Type B pancreatic cell (in vitro differentiated cells): ENCODE data around the gene PNPLA1. TPM values are rescaled to one million over a fixed set of nuclear protein-coding genes. Genes with fewer than 3 reads are reported as not detected.

Experiments used
- DNase-seq: peaks from one replicate; pipeline ENCODE4 v3.0.0; 2021; ENCODE audit warnings: mixed read lengths; ENCODE audit not compliant: unreplicated experiment; ENCODE audit errors: extremely low spot score
- H3K27ac Mint-ChIP-seq: 2 replicates; pipeline ENCODE4 v1.8.0; 2021; ENCODE audit warnings: mild to moderate bottlenecking, mixed read lengths
- H3K27me3 Mint-ChIP-seq: 2 replicates; pipeline ENCODE4 v1.8.0; 2021; ENCODE audit warnings: mixed read lengths
- H3K36me3 Mint-ChIP-seq: 2 replicates; pipeline ENCODE4 v1.8.0; 2021; ENCODE audit warnings: mixed read lengths
- H3K4me1 Mint-ChIP-seq: one replicate; pipeline ENCODE4 v1.8.0; 2021; ENCODE audit warnings: mixed read lengths; ENCODE audit not compliant: unreplicated experiment
- H3K4me3 Mint-ChIP-seq: 2 replicates; pipeline ENCODE4 v1.8.0; 2021; ENCODE audit warnings: mild to moderate bottlenecking, mixed read lengths
- H3K9me3 Mint-ChIP-seq: 2 replicates; pipeline ENCODE4 v1.8.0; 2021; ENCODE audit warnings: mixed read lengths
- CTCF ChIP-seq: fragments of 200-600 bp; sonication (generic); conservative IDR thresholded peaks from 2 replicates; pipeline ENCODE4 v1.5.0; 2021; ENCODE audit warnings: antibody characterized with exemption, mild to moderate bottlenecking
- total RNA-seq: library from RNA; stranded (reverse); gene quantifications from 2 replicates; pipeline ENCODE4 v1.2.1, GENCODE V29; 2021; ENCODE audit warnings: low replicate concordance

The PNPLA1 gene
- total RNA-seq, 1 donor from 2014 or later: 0.12 TPM

GRCh38 chr6:36224918-36225461 lies 44.9 kb upstream of the PNPLA1 start:
- no peaks in the 10 kb centered on the region for H3K9me3 Mint-ChIP-seq
- H3K4me1 Mint-ChIP-seq: peaks cover 3% of the 10 kb centered on the region
- no peak for DNase-seq
- no peak for TF ChIP-seq CTCF
- no peaks in the 10 kb centered on the region for H3K27me3 Mint-ChIP-seq
- H3K36me3 Mint-ChIP-seq: peaks cover 30% of the 10 kb centered on the region
- no peak overlapping the region for H3K4me3 Mint-ChIP-seq
- H3K27ac Mint-ChIP-seq: no peak overlapping the region

- Mint-ChIP-seq H3K9me3 (no peaks in the 10 kb centered on the region), H3K36me3 (peaks cover 37% of the 10 kb centered on the region), H3K4me1 (peaks cover 3% of the 10 kb centered on the region), H3K4me3 (no peak overlapping the region), H3K27me3 (no peaks in the 10 kb centered on the region), H3K27ac (no peak overlapping the region)
- TF ChIP-seq CTCF: no peak
- no peak for DNase-seq
Measured at GRCh38 chr6:36226438-36227047, 43.3 kb upstream of the PNPLA1 start.

- no peak overlapping the region for H3K4me3 Mint-ChIP-seq
- peak overlapping the region; percentile 42 for H3K27ac Mint-ChIP-seq
- H3K4me1 Mint-ChIP-seq: peaks cover 3% of the 10 kb centered on the region
- H3K27me3 Mint-ChIP-seq: no peaks in the 10 kb centered on the region
- H3K36me3 Mint-ChIP-seq: peaks cover 40% of the 10 kb centered on the region
- no peaks in the 10 kb centered on the region for H3K9me3 Mint-ChIP-seq
- no peak for DNase-seq
- TF ChIP-seq CTCF: no peak
Measured at GRCh38 chr6:36227379-36228228, 42.3 kb upstream of the PNPLA1 start.

GRCh38 chr6:36229223-36229622 lies 40.6 kb upstream of the PNPLA1 start:
- peaks cover 3% of the 10 kb centered on the region for H3K4me1 Mint-ChIP-seq
- H3K4me3 Mint-ChIP-seq: no peak overlapping the region
- H3K36me3 Mint-ChIP-seq: peaks cover 32% of the 10 kb centered on the region
- DNase-seq: no peak
- H3K9me3 Mint-ChIP-seq: no peaks in the 10 kb centered on the region
- no peaks in the 10 kb centered on the region for H3K27me3 Mint-ChIP-seq
- no peak for TF ChIP-seq CTCF
- H3K27ac Mint-ChIP-seq: no peak overlapping the region

- TF ChIP-seq CTCF: no peak
- Mint-ChIP-seq H3K9me3 (no peaks in the 10 kb centered on the region), H3K27me3 (no peaks in the 10 kb centered on the region), H3K4me3 (no peak overlapping the region), H3K27ac (no peak overlapping the region), H3K36me3 (peaks cover 28% of the 10 kb centered on the region), H3K4me1 (no peaks in the 10 kb centered on the region)
- no peak for DNase-seq
Measured at GRCh38 chr6:36230371-36230770, 39.5 kb upstream of the PNPLA1 start.
